H1 (cell line): Measurements from ENCODE around the gene HACD3. TPM values are rescaled to one million over a fixed set of nuclear protein-coding genes. Genes with fewer than 3 reads are reported as not detected.

ENCODE experiments used
- polyA plus RNA-seq, 7 experiments: library from polyadenylated mRNA; depleted of rRNA in 3 of 7; stranded (reverse) in 5 of 7; unstranded in 2 of 7; fragments of >200 nt in 5 of 7; fragments of 200-250 nt in 2 of 7; gene quantifications; 1 replicate in 5 of 7; 2 replicates in 1 of 7; 4 replicates in 1 of 7; pipeline versions ENCODE4 v1.2.1 to v1.2.3, GENCODE V29; 2011 to 2013; ENCODE audit warnings: missing spikeins in 2 of 7, mixed read lengths in 2 of 7
- total RNA-seq: library from RNA; stranded (reverse); fragmentation: NEBNext Ultra II Directional; extraction: Animal tissue kit (Norgen Biotek cat#: 25700); gene quantifications from 2 replicates; pipeline ENCODE4 v1.2.1, GENCODE V29; 2021
- TF ChIP-seq, protein P1 (sequence below): fragments of 300-600 bp; sonication (generic); IDR thresholded peaks from 2 replicates; pipeline ENCODE4 v1.7.1; 2012; ENCODE audit warnings: low read length, moderate library complexity, mild to moderate bottlenecking, inconsistent platforms; ENCODE audit not compliant: insufficient replicate concordance

The HACD3 gene
- total and polyA plus RNA-seq, 2 of the 8 experiments (the other 6 are each of a cell fraction or from before 2014, with no cell fraction given) = 78.8 to 120 TPM

DNA sequence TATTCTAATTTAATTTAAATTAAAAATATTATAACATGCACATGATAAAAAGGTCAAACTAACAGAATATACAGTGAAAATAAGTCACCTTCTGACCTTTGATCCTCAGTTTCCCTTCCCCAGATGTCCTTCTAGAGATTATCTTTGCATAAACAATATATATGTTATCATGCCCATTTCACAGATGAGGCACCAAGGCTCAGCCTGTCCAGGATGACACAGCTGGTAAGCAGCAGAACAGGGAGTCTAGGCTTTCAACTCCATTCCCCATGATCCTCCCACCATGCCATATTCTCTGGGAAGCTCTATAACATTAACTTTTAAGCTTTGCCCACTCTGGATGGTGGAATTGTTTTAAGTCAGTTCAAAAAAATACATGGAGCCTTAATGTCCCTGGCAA is 92.8 kb downstream of the HACD3 start (continued):
- TF ChIP-seq, protein P1, sequence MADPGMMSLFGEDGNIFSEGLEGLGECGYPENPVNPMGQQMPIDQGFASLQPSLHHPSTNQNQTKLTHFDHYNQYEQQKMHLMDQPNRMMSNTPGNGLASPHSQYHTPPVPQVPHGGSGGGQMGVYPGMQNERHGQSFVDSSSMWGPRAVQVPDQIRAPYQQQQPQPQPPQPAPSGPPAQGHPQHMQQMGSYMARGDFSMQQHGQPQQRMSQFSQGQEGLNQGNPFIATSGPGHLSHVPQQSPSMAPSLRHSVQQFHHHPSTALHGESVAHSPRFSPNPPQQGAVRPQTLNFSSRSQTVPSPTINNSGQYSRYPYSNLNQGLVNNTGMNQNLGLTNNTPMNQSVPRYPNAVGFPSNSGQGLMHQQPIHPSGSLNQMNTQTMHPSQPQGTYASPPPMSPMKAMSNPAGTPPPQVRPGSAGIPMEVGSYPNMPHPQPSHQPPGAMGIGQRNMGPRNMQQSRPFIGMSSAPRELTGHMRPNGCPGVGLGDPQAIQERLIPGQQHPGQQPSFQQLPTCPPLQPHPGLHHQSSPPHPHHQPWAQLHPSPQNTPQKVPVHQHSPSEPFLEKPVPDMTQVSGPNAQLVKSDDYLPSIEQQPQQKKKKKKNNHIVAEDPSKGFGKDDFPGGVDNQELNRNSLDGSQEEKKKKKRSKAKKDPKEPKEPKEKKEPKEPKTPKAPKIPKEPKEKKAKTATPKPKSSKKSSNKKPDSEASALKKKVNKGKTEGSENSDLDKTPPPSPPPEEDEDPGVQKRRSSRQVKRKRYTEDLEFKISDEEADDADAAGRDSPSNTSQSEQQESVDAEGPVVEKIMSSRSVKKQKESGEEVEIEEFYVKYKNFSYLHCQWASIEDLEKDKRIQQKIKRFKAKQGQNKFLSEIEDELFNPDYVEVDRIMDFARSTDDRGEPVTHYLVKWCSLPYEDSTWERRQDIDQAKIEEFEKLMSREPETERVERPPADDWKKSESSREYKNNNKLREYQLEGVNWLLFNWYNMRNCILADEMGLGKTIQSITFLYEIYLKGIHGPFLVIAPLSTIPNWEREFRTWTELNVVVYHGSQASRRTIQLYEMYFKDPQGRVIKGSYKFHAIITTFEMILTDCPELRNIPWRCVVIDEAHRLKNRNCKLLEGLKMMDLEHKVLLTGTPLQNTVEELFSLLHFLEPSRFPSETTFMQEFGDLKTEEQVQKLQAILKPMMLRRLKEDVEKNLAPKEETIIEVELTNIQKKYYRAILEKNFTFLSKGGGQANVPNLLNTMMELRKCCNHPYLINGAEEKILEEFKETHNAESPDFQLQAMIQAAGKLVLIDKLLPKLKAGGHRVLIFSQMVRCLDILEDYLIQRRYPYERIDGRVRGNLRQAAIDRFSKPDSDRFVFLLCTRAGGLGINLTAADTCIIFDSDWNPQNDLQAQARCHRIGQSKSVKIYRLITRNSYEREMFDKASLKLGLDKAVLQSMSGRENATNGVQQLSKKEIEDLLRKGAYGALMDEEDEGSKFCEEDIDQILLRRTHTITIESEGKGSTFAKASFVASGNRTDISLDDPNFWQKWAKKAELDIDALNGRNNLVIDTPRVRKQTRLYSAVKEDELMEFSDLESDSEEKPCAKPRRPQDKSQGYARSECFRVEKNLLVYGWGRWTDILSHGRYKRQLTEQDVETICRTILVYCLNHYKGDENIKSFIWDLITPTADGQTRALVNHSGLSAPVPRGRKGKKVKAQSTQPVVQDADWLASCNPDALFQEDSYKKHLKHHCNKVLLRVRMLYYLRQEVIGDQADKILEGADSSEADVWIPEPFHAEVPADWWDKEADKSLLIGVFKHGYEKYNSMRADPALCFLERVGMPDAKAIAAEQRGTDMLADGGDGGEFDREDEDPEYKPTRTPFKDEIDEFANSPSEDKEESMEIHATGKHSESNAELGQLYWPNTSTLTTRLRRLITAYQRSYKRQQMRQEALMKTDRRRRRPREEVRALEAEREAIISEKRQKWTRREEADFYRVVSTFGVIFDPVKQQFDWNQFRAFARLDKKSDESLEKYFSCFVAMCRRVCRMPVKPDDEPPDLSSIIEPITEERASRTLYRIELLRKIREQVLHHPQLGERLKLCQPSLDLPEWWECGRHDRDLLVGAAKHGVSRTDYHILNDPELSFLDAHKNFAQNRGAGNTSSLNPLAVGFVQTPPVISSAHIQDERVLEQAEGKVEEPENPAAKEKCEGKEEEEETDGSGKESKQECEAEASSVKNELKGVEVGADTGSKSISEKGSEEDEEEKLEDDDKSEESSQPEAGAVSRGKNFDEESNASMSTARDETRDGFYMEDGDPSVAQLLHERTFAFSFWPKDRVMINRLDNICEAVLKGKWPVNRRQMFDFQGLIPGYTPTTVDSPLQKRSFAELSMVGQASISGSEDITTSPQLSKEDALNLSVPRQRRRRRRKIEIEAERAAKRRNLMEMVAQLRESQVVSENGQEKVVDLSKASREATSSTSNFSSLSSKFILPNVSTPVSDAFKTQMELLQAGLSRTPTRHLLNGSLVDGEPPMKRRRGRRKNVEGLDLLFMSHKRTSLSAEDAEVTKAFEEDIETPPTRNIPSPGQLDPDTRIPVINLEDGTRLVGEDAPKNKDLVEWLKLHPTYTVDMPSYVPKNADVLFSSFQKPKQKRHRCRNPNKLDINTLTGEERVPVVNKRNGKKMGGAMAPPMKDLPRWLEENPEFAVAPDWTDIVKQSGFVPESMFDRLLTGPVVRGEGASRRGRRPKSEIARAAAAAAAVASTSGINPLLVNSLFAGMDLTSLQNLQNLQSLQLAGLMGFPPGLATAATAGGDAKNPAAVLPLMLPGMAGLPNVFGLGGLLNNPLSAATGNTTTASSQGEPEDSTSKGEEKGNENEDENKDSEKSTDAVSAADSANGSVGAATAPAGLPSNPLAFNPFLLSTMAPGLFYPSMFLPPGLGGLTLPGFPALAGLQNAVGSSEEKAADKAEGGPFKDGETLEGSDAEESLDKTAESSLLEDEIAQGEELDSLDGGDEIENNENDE = no peak
